Measurements from ENCODE around the gene UNC119B. TPM values are rescaled to one million over a fixed set of nuclear protein-coding genes. Genes with fewer than 3 reads are reported as not detected.

The UNC119B gene
- total RNA-seq, 2 donors from 2014 or later, result 52.8 to 60.7 TPM

DNA sequence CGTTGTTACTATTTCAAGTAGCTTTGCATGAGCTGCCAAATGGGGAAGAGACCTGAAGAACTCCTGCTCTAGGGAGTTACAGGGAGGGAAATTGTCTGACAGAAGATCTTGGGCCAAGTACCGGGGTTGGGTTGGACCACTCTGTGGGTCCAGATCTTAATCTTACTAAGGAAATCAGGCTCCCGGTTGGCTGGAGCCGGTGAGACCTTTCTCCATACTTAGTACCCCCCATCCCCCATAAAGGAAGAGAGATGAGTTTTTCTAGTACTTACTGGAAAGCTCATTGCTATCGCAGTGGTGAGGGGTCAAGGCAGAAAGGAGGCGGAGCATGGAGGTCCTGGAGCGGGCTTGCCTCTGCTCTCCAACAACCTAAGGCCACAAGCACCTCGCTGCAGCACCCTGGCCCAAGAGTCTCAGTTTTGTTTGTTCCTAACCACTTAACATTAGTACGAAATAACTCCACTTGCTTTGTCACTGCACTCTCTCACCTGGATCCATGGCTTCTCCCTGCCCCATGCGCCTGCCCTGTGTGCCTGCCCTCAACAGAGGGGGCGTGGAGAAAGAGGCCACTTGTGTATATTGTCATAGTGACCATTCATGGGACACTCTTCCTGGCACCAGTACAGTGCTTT is 6.8 kb upstream of the UNC119B start:
- peaks cover 2% of the 10 kb centered on the region for H3K4me1 Mint-ChIP-seq
- Histone ChIP-seq H3K4me1 (ENCODE audit: control insufficient read depth, insufficient read depth, low read length) (no peaks in the 10 kb centered on the region), H3K9ac (ENCODE audit: extremely low read depth, low read length, poor library complexity, severe bottlenecking) (no peak overlapping the region), H3K27ac (ENCODE audit: low read depth, low read length) (no peak overlapping the region), H3K4me3 (ENCODE audit: low read length) (no peak overlapping the region), H3K9me3 (ENCODE audit: control insufficient read depth, low read length) (no peaks in the 10 kb centered on the region), H3K27me3 (ENCODE audit: control insufficient read depth, insufficient read depth, low read length, poor library complexity, severe bottlenecking) (no peaks in the 10 kb centered on the region), H3K36me3 (ENCODE audit: control insufficient read depth, insufficient read depth, low read length) (peaks cover 63% of the 10 kb centered on the region)
- no peaks in the 10 kb centered on the region for H3K9me3 Mint-ChIP-seq
- no peaks in the 10 kb centered on the region for H3K27me3 Mint-ChIP-seq (ENCODE audit: insufficient read depth)
- DNase-seq, result no peak
- H3K36me3 Mint-ChIP-seq (ENCODE audit: low read depth), result peaks cover 34% of the 10 kb centered on the region
- TF ChIP-seq, protein P1, sequence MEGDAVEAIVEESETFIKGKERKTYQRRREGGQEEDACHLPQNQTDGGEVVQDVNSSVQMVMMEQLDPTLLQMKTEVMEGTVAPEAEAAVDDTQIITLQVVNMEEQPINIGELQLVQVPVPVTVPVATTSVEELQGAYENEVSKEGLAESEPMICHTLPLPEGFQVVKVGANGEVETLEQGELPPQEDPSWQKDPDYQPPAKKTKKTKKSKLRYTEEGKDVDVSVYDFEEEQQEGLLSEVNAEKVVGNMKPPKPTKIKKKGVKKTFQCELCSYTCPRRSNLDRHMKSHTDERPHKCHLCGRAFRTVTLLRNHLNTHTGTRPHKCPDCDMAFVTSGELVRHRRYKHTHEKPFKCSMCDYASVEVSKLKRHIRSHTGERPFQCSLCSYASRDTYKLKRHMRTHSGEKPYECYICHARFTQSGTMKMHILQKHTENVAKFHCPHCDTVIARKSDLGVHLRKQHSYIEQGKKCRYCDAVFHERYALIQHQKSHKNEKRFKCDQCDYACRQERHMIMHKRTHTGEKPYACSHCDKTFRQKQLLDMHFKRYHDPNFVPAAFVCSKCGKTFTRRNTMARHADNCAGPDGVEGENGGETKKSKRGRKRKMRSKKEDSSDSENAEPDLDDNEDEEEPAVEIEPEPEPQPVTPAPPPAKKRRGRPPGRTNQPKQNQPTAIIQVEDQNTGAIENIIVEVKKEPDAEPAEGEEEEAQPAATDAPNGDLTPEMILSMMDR (conservative IDR thresholded peaks at IDR 0.05), result no peak
- WGBS, 2 experiments (ENCODE audit: insufficient coverage in 1 of 2, insufficient read length in 1 of 2), result 72 to 80% methylated on average over 4 to 9 of the region's 11 CpGs
- no peak overlapping the region for H3K4me3 Mint-ChIP-seq
- H3K27ac Mint-ChIP-seq, result no peak overlapping the region

DNA sequence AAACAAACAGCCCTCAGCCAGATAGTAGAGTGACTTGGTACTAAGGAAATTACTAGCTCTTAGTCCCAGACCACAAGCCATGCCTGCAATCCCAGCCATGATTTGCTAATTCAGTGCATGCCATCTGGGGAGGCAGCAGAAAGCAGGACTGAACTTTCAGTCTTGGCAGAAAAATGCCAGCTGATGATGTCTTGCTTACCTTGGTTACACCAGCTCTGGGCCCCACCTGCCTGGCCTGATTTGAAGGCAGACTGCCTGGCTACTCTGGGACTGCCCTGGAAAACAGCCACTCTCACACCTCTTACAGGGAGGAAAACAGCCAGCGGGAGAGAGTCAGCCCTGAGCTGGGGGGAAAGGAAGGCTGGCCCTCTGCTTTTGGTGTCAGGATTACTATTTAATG is 4.6 kb upstream of the UNC119B start:
- Mint-ChIP-seq H3K27ac (peak overlapping the region; percentile 44), H3K4me1 (peaks cover 4% of the 10 kb centered on the region), H3K9me3 (no peaks in the 10 kb centered on the region), H3K4me3 (no peak overlapping the region), H3K36me3 (ENCODE audit: low read depth) (peaks cover 14% of the 10 kb centered on the region), H3K27me3 (ENCODE audit: insufficient read depth) (no peaks in the 10 kb centered on the region)
- whole genome bisulfite sequencing, 2 experiments (ENCODE audit: insufficient coverage in 1 of 2, insufficient read length in 1 of 2), result 100% methylated on average over 1 of the region's 1 CpG; no CpG with 5 or more reads in 1 of the 2 experiments
- H3K9ac ChIP-seq (ENCODE audit: extremely low read depth, low read length, poor library complexity, severe bottlenecking), result no peak overlapping the region
- H3K36me3 ChIP-seq (ENCODE audit: control insufficient read depth, insufficient read depth, low read length), result peaks cover 42% of the 10 kb centered on the region
- TF ChIP-seq, protein P1 (conservative IDR thresholded peaks at IDR 0.05), result no peak
- no peaks in the 10 kb centered on the region for H3K27me3 ChIP-seq (ENCODE audit: control insufficient read depth, insufficient read depth, low read length, poor library complexity, severe bottlenecking)
- H3K27ac ChIP-seq (ENCODE audit: low read depth, low read length), result no peak overlapping the region
- no peak overlapping the region for H3K4me3 ChIP-seq (ENCODE audit: low read length)
- H3K4me1 ChIP-seq (ENCODE audit: control insufficient read depth, insufficient read depth, low read length), result no peaks in the 10 kb centered on the region
- no peak for DNase-seq
- H3K9me3 ChIP-seq (ENCODE audit: control insufficient read depth, low read length), result no peaks in the 10 kb centered on the region

DNA sequence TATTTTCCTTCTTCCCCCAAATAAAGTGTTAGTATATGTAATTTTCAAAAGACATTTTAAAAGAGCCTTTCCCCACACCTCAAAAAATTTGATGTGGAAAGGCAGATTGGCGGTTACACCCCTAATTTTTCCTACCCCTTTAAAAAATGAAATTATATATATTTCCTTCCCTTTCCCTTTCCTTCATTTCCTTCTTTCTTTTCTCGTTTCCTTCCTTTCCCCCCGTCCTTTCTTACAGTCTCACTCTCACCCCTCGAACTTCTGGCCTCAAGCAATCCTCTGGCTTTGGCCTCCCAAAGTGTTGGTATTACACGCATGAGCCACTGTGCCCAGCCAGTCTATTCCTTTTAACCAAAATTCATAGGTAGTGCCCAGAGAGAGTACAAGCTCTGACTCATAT is 4.2 kb upstream of the UNC119B start:
- Mint-ChIP-seq H3K27ac (no peak overlapping the region), H3K9me3 (no peaks in the 10 kb centered on the region), H3K4me1 (peaks cover 4% of the 10 kb centered on the region), H3K4me3 (no peak overlapping the region), H3K36me3 (ENCODE audit: low read depth) (peaks cover 10% of the 10 kb centered on the region), H3K27me3 (ENCODE audit: insufficient read depth) (no peaks in the 10 kb centered on the region)
- Histone ChIP-seq H3K27ac (ENCODE audit: low read depth, low read length) (no peak overlapping the region), H3K36me3 (ENCODE audit: control insufficient read depth, insufficient read depth, low read length) (peaks cover 38% of the 10 kb centered on the region), H3K4me1 (ENCODE audit: control insufficient read depth, insufficient read depth, low read length) (no peaks in the 10 kb centered on the region), H3K27me3 (ENCODE audit: control insufficient read depth, insufficient read depth, low read length, poor library complexity, severe bottlenecking) (no peaks in the 10 kb centered on the region), H3K4me3 (ENCODE audit: low read length) (no peak overlapping the region), H3K9ac (ENCODE audit: extremely low read depth, low read length, poor library complexity, severe bottlenecking) (no peak overlapping the region), H3K9me3 (ENCODE audit: control insufficient read depth, low read length) (no peaks in the 10 kb centered on the region)
- TF ChIP-seq, protein P1 (conservative IDR thresholded peaks at IDR 0.05), result no peak
- 73 to 74% methylated on average over 5 of the region's 5 CpGs for WGBS, 2 experiments (ENCODE audit: insufficient coverage in 1 of 2, insufficient read length in 1 of 2)
- DNase-seq, result no peak

Data from endodermal cell (in vitro differentiated cells).